Sigmoid colon (tissue), 7 donors: ENCODE data around the gene EHD1. TPM values are rescaled to one million over a fixed set of nuclear protein-coding genes. Genes with fewer than 3 reads are reported as not detected.

Experiments used
- DNase-seq: peaks from one replicate; pipeline ENCODE4 v3.0.0-alpha.2; 2019
- H3K27ac ChIP-seq, 4 donors: fragments of 200-600 bp; sonication (generic); one replicate each; pipeline ENCODE4 v1.5.1; 2016 to 2019; ENCODE audit warnings: mild to moderate bottlenecking in 1 of 4
- H3K27me3 ChIP-seq, 3 donors: fragments of 200-600 bp; sonication (generic); one replicate each; pipeline ENCODE4 v1.5.1; 2019; ENCODE audit warnings: mild to moderate bottlenecking in 1 of 3
- H3K36me3 ChIP-seq, 4 donors: fragments of 200-600 bp; sonication (generic); one replicate each; pipeline ENCODE4 v1.5.1; 2016 to 2019
- H3K4me1 ChIP-seq, 4 donors: fragments of 200-600 bp; sonication (generic); one replicate each; pipeline ENCODE4 v1.5.1; 2017 to 2019
- H3K4me3 ChIP-seq, 4 donors: fragments of 200-600 bp; sonication (generic); one replicate each; pipeline ENCODE4 v1.5.1; 2017 to 2019; ENCODE audit warnings: mild to moderate bottlenecking in 2 of 4, moderate library complexity in 1 of 4
- H3K9me3 ChIP-seq, 4 donors: fragments of 200-600 bp in 3 of 4; sonication (generic) in 3 of 4; one replicate each; pipeline versions ENCODE4 v1.5.1 to v1.6.1; 2013 to 2019
- EP300 ChIP-seq, 4 donors: sonication (generic); formaldehyde crosslinking; IDR thresholded peaks; one replicate each; pipeline ENCODE4 v1.6.1; 2017; ENCODE audit warnings: antibody characterized with exemption in 4 of 4
- POLR2A ChIP-seq, 2 donors: fragments of 450-650 bp; IDR thresholded peaks; one replicate each; pipeline ENCODE4 v1.6.1; 2016; ENCODE audit warnings: antibody characterized with exemption in 2 of 2, mild to moderate bottlenecking in 2 of 2, moderate library complexity in 2 of 2
- POLR2AphosphoS5 ChIP-seq, 4 donors: sonication (generic); formaldehyde crosslinking; IDR thresholded peaks; one replicate each; pipeline ENCODE4 v1.6.1; 2017; ENCODE audit warnings: antibody characterized with exemption in 4 of 4
- WGBS, 2 donors: extraction: QIAGEN DNeasy Blood & Tissue Kit; methylation state at CpG; one replicate each; pipeline ENCODE4 v1.1.7; 2013; 5-methylcytosine and 5-hydroxymethylcytosine counted together
- intact Hi-C: fragments of 100-400 bp; cut with DNase I; formaldehyde crosslinking; loops from one replicate; pipeline ENCODE4 v1.15.1; 2023
- polyA plus RNA-seq, 3 donors: library from polyadenylated mRNA; stranded (reverse); fragments of 200-250 nt; gene quantifications; one replicate each; pipeline ENCODE4 v1.2.3, GENCODE V29; 2013
- total RNA-seq, 4 donors: library from RNA; depleted of rRNA; stranded (reverse); fragments of >200 nt; gene quantifications; one replicate each; pipeline ENCODE4 v1.1.0, GENCODE V29; 2016
- TF ChIP-seq, protein P1 (sequence below), 4 experiments: fragments of 450-650 bp in 3 of 4; fragments of 200-600 bp in 1 of 4; IDR thresholded peaks; one replicate each; pipeline ENCODE4 v1.5.1; 2016 to 2019; ENCODE audit warnings: antibody characterized with exemption in 4 of 4, mild to moderate bottlenecking in 3 of 4, moderate library complexity in 2 of 4
- donor health status: healthy with polysubstance abuse.
- donor health status: Bipolar disorder and iron deficiency.
- donor health status: healthy.

EHD1 gene
- total and polyA plus RNA-seq, 7 donors: 27.0 to 73.1 (median 40.0) TPM

- H3K36me3 ChIP-seq: no peaks in the 10 kb centered on the region
- H3K9me3 ChIP-seq: no peaks in the 10 kb centered on the region
- peaks cover 0 to 39% (median 35%) of the 10 kb centered on the region in 4 donors for H3K4me1 ChIP-seq
- no peak overlapping the region for H3K4me3 ChIP-seq
- no peaks in the 10 kb centered on the region for H3K27me3 ChIP-seq
- DNase-seq: peak; percentile 35
- intact Hi-C loops: no loop called here
- 89 to 91% methylated on average over 8 of the region's 8 CpGs for WGBS, 2 donors
- TF ChIP-seq, protein P1, sequence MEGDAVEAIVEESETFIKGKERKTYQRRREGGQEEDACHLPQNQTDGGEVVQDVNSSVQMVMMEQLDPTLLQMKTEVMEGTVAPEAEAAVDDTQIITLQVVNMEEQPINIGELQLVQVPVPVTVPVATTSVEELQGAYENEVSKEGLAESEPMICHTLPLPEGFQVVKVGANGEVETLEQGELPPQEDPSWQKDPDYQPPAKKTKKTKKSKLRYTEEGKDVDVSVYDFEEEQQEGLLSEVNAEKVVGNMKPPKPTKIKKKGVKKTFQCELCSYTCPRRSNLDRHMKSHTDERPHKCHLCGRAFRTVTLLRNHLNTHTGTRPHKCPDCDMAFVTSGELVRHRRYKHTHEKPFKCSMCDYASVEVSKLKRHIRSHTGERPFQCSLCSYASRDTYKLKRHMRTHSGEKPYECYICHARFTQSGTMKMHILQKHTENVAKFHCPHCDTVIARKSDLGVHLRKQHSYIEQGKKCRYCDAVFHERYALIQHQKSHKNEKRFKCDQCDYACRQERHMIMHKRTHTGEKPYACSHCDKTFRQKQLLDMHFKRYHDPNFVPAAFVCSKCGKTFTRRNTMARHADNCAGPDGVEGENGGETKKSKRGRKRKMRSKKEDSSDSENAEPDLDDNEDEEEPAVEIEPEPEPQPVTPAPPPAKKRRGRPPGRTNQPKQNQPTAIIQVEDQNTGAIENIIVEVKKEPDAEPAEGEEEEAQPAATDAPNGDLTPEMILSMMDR (IDR thresholded peaks at IDR 0.05): no peak
- TF ChIP-seq EP300 (IDR thresholded peaks at IDR 0.05): no peak
- no peak overlapping the region for H3K27ac ChIP-seq
Measured at GRCh38 chr11:64919627-64920026, 41.2 kb upstream of the EHD1 start.

- TF ChIP-seq, protein P1 (IDR thresholded peaks at IDR 0.05): no peak
- TF ChIP-seq POLR2AphosphoS5 (IDR thresholded peaks at IDR 0.05) (no peak), EP300 (IDR thresholded peaks at IDR 0.05) (no peak), POLR2A (IDR thresholded peaks at IDR 0.05) (no peak)
- no peaks in the 10 kb centered on the region for H3K9me3 ChIP-seq
- H3K27ac ChIP-seq: peak overlapping the region; percentile 79 to 86 (median 84)
- peak overlapping the region; percentile 35 to 90 (median 75) for H3K4me3 ChIP-seq
- intact Hi-C loops: no loop called here
- H3K36me3 ChIP-seq: peaks cover 4 to 16% (median 12%) of the 10 kb centered on the region in 4 donors
- no peaks in the 10 kb centered on the region for H3K27me3 ChIP-seq
- H3K4me1 ChIP-seq: peaks cover 0 to 31% (median 27%) of the 10 kb centered on the region in 4 donors
- WGBS, 2 donors: 8 to 21% methylated on average over 4 of the region's 4 CpGs
- peak; percentile 60 for DNase-seq
Measured at GRCh38 chr11:64918017-64918416, 39.6 kb upstream of the EHD1 start.

- Histone ChIP-seq H3K36me3 (peaks cover 8 to 19% (median 14%) of the 10 kb centered on the region in 4 donors), H3K4me3 (peak overlapping the region; percentile 35 to 90 (median 75)), H3K27ac (peak overlapping the region; percentile 79 to 86 (median 84)), H3K27me3 (no peaks in the 10 kb centered on the region), H3K9me3 (no peaks in the 10 kb centered on the region), H3K4me1 (peaks cover 0 to 31% (median 27%) of the 10 kb centered on the region in 4 donors)
- DNase-seq: no peak
- TF ChIP-seq POLR2A (IDR thresholded peaks at IDR 0.05) (peak in 1 of 2 donors; percentile 46), POLR2AphosphoS5 (IDR thresholded peaks at IDR 0.05) (no peak)
- intact Hi-C loops: no loop called here
- WGBS, 2 donors: 3 to 14% methylated on average over 6 of the region's 6 CpGs
Measured at GRCh38 chr11:64917663-64917995, 39.2 kb upstream of the EHD1 start.

GRCh38 chr11:64916775-64917662 is 38.6 kb upstream of the EHD1 start, which contains the start of gene ATG2A:
Gene ATG2A (minus strand): TSS chr11:64917209. CDS start chr11:64917135, 74 bp downstream.
- TF ChIP-seq POLR2AphosphoS5 (IDR thresholded peaks at IDR 0.05) (peak; percentile 78 to 94 (median 90)), POLR2A (IDR thresholded peaks at IDR 0.05) (peak; percentile 85 to 88), EP300 (IDR thresholded peaks at IDR 0.05) (peak in 1 of 4 donors; percentile 40)
- TF ChIP-seq, protein P1 (IDR thresholded peaks at IDR 0.05): no peak
- WGBS, 2 donors: 0% methylated on average over 57 of the region's 57 CpGs
- intact Hi-C loops: no loop called here

DNA sequence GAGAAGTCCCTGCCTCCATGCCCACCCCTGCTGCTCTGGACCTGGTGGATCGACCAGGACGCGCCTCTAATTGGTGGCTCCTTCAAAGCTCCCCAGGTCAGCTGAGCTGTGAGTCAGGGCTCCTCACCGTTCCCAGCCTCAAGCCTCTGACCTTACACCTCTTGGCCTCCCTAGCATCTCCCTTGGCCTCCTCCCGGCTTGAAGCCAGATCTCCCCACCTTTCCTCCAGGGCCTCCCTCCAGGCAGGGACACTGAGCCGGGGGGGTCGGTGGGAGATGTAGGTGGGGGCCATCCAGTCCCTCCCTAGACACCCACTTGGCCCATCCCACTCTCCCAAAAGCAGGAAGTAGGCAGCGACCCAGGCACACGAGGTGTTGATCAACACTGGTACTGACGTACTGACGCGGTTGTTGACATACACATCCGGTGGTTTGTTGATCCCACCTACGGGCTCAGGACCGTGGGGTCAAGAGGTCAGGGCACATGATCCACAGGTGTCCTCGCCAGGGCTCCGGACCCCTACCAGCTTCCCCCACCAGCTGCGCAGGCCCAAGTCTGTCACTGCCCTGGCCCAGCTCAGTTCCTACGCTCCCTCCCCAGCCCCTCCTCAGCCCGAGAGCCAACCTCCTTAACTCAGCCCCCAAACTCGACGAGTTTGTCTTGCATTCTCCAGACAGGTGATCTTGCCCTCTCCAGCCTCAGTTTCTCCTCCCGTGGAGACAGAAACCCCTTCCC is 37.8 kb upstream of the EHD1 start:
- peak; percentile 82 for DNase-seq
- 6 to 11% methylated on average over 23 of the region's 23 CpGs for WGBS, 2 donors
- H3K36me3 ChIP-seq: peaks cover 20 to 34% (median 27%) of the 10 kb centered on the region in 4 donors
- no peaks in the 10 kb centered on the region for H3K27me3 ChIP-seq
- peak overlapping the region; percentile 79 to 83 (median 82) for H3K27ac ChIP-seq
- H3K4me3 ChIP-seq: peak overlapping the region; percentile 65 to 92 (median 88)
- peaks cover 0 to 31% (median 27%) of the 10 kb centered on the region in 4 donors for H3K4me1 ChIP-seq
- no peaks in the 10 kb centered on the region for H3K9me3 ChIP-seq
- peak in 1 of 4 donors; percentile 7 for TF ChIP-seq POLR2AphosphoS5 (IDR thresholded peaks at IDR 0.05)
- TF ChIP-seq, protein P1 (IDR thresholded peaks at IDR 0.05): no peak
- intact Hi-C loops: no loop called here

More at GRCh38 chr11:64916775-64917662, 38.6 kb upstream of the EHD1 start, which contains the start of gene ATG2A:
- peak; percentile 100 for DNase-seq
- Histone ChIP-seq H3K4me3 (peak within 1 kb of the TSS; percentile 65 to 92 (median 88)), H3K27ac (peak within 1 kb of the TSS; percentile 79 to 86 (median 84)), H3K27me3 (no peaks in the 10 kb centered on the region), H3K9me3 (no peaks in the 10 kb centered on the region), H3K4me1 (peaks cover 0 to 31% (median 27%) of the 10 kb centered on the region in 4 donors), H3K36me3 (peaks cover 12 to 25% (median 19%) of the 10 kb centered on the region in 4 donors)
